ENCODE results near the gene PCSK7. TPM values are rescaled to one million over a fixed set of nuclear protein-coding genes. Genes with fewer than 3 reads are reported as not detected.
A peak's percentile ranks its signal among the peaks of the same experiment; 100 is the strongest.

PCSK7 gene
- total RNA-seq, 4 donors from 2014 or later: 56.7 to 113 (median 73.3) TPM

DNA sequence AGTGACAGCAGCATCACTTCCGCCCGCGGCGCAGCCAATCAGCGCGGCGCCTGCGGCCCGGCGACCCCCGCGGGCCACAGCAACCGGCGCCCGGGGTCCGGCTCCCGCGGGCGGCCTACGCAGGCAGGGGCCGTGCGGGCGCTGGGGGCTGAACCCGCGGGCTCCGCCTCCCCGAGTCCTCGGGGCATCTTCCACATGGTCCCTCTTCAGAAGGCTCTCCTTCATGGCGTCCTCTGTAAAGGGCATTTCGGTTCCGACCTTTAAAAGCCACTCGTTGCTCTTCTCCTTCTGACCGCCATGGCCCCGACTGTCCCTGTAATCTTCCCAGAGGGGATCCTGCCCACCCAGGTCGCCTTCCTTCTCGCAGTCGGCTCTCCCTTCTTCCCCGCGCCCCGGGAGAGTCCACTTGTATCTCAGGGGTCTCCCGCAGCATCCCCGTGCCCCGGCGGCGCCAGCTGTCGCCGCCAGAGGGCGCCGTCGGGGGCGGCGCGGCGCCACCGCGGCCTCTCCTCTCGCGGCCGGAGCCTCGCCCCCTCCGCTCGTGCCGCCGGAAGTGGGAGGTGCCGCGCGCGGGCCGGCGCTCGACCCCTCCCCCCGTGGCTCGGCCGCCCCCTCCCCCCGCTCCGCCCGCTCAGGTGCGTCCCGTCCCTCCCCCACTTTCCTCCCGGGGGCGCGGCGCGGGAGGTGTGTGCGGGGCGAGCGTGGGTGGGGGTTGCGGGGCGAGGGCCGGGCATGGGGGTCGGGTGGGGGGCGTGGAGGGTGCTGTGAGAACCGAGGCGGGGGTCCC is 412 bp upstream of the PCSK7 start, which contains the start of gene RNF214:
TSS of gene RNF214 (plus strand) at position 580 of the 787 bp plus-strand sequence. CDS start 1,602 bp downstream, outside the sequence.
- Histone ChIP-seq H3K27ac (peak within 1 kb of the TSS; percentile 95), H3K36me3 (peaks cover 29% of the 10 kb centered on the region), H3K4me3 (peak within 1 kb of the TSS; percentile 92), H3K9me3 (no peaks in the 10 kb centered on the region), H3K27me3 (no peaks in the 10 kb centered on the region), H3K4me1 (peaks cover 41% of the 10 kb centered on the region)
- TF ChIP-seq EP300 (IDR thresholded peaks at IDR 0.05) (no peak), POLR2A (IDR thresholded peaks at IDR 0.05) (peak in 1 of 2 donors; percentile 30), POLR2AphosphoS5 (IDR thresholded peaks at IDR 0.05) (no peak)
- TF ChIP-seq, protein P1, sequence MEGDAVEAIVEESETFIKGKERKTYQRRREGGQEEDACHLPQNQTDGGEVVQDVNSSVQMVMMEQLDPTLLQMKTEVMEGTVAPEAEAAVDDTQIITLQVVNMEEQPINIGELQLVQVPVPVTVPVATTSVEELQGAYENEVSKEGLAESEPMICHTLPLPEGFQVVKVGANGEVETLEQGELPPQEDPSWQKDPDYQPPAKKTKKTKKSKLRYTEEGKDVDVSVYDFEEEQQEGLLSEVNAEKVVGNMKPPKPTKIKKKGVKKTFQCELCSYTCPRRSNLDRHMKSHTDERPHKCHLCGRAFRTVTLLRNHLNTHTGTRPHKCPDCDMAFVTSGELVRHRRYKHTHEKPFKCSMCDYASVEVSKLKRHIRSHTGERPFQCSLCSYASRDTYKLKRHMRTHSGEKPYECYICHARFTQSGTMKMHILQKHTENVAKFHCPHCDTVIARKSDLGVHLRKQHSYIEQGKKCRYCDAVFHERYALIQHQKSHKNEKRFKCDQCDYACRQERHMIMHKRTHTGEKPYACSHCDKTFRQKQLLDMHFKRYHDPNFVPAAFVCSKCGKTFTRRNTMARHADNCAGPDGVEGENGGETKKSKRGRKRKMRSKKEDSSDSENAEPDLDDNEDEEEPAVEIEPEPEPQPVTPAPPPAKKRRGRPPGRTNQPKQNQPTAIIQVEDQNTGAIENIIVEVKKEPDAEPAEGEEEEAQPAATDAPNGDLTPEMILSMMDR (IDR thresholded peaks at IDR 0.05): peak; percentile 90 to 97
- DNase-seq (ENCODE audit: low spot score in 2 of 2): peak; percentile 81 to 83
- 1% methylated on average over 19 of the region's 94 CpGs for WGBS

DNA sequence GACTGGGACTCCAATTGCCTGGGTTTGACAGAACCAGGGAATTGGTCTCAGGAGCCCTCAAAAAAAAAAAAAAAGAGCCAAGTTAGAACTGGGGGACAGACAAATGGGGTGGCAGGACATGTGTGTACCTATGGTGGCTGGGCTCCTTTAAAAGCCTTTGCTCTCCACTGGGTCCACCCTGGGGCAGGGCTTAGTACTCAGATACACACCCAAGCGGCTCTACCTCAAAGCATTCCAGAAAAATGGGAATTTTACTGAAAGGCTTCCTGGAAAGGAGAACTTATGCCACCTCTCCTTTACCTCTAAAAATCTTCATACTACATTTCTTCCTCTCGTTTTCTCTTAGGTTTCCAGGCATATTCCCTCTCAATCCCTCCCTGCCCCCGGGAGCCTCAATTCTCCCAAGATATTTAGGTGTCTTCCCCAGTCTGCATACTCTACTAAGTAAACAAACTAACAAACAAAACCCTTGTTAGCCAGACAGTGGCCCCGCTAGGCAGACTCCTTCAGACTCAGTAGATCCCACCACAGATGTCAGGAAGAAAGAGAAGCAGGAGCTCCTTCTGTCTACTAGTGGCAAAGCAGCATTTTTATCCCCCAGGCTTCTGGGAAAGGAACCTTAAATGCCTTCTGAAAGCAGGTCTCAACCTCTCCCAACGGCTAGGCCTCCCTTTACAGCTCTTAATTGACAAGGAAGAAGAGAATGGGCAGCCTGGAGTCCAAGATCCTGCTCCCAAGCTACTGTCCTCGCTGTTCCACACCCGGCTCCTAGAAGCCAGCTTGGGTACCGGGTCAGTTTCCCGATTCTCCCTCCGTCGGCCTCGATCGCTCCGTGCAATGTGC is 653 bp downstream of the PCSK7 start:
- peak overlapping the region; percentile 95 for H3K27ac ChIP-seq
- no peak for TF ChIP-seq POLR2AphosphoS5 (IDR thresholded peaks at IDR 0.05)
- TF ChIP-seq, protein P1 (IDR thresholded peaks at IDR 0.05): no peak
- TF ChIP-seq POLR2A (IDR thresholded peaks at IDR 0.05): no peak
- TF ChIP-seq EP300 (IDR thresholded peaks at IDR 0.05): no peak
- H3K4me3 ChIP-seq: peak overlapping the region; percentile 92
- H3K27me3 ChIP-seq: no peaks in the 10 kb centered on the region
- WGBS: 6% methylated on average over 10 of the region's 14 CpGs
- no peaks in the 10 kb centered on the region for H3K9me3 ChIP-seq
- H3K4me1 ChIP-seq: peaks cover 42% of the 10 kb centered on the region
- H3K36me3 ChIP-seq: peaks cover 37% of the 10 kb centered on the region
- peak in 1 of 2 donors; percentile 52 for DNase-seq (ENCODE audit: low spot score in 2 of 2)

DNA sequence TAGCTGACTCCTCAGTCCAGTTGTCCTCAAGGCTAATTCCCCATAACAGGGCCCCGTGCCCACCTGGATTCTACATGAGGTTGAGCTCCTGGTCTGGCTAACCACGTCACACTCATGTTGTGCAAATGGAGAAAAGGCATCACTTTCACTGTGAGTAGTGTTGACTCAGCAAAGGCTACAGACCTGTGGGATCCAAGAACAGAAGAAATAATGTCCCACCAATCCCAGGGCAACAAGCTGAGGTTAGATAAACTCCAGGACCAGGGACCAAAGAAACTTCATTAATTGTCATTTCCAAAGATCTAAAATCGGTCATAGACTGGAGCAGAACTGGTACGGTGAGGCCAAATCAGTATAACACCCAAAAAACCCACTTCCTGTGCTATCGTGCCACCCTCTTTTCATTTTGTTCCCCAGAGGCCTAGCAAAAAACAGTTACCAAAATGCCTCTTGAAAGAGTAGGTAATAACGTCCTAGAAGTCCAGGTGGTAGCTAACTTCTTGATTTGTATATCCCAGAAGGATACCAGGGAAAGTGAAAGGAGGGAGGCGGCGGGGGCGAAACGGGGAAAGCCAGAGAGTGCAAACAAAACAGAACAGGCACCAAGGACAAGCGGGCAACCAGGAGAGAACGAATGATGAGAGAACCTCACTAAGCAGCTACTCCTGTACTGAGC is 1.4 kb downstream of the PCSK7 start:
- H3K27me3 ChIP-seq: no peaks in the 10 kb centered on the region
- H3K4me3 ChIP-seq: peak overlapping the region; percentile 92
- TF ChIP-seq POLR2A (IDR thresholded peaks at IDR 0.05) (no peak), EP300 (IDR thresholded peaks at IDR 0.05) (no peak), POLR2AphosphoS5 (IDR thresholded peaks at IDR 0.05) (no peak)
- TF ChIP-seq, protein P1 (IDR thresholded peaks at IDR 0.05): no peak
- WGBS: 66% methylated on average over 12 of the region's 12 CpGs
- peaks cover 44% of the 10 kb centered on the region for H3K4me1 ChIP-seq
- peaks cover 42% of the 10 kb centered on the region for H3K36me3 ChIP-seq
- no peaks in the 10 kb centered on the region for H3K9me3 ChIP-seq
- H3K27ac ChIP-seq: no peak overlapping the region
- peak in 1 of 2 donors; percentile 50 for DNase-seq (ENCODE audit: low spot score in 2 of 2)

DNA sequence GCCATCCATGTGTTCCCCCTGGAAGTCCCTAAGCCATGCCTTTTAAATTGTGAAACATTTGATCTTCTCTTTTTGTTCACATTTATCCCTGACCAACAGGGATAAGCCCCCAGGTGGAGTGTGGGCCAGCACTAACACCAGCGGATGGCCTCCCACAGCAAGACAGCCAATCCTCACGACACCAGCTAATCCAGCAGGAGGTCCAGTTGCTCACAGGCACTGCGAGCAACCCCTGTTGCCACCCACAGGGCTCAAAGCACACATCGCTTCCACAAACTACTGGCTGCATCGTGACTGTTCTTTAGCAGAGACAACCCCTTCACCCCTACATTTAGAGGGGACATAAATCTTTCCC is 2.0 kb downstream of the PCSK7 start:
- Histone ChIP-seq H3K36me3 (peaks cover 44% of the 10 kb centered on the region), H3K4me1 (peaks cover 44% of the 10 kb centered on the region), H3K4me3 (no peak overlapping the region), H3K9me3 (no peaks in the 10 kb centered on the region), H3K27me3 (no peaks in the 10 kb centered on the region), H3K27ac (no peak overlapping the region)
- peak in 1 of 2 donors; percentile 12 for DNase-seq (ENCODE audit: low spot score in 2 of 2)
- TF ChIP-seq POLR2AphosphoS5 (IDR thresholded peaks at IDR 0.05) (no peak), EP300 (IDR thresholded peaks at IDR 0.05) (no peak), POLR2A (IDR thresholded peaks at IDR 0.05) (no peak)
- TF ChIP-seq, protein P1 (IDR thresholded peaks at IDR 0.05): no peak
- 79% methylated on average over 4 of the region's 5 CpGs for WGBS
